T-helper 2 cell (primary cell): ENCODE results near the gene KIRREL1.
A peak's percentile ranks its signal among the peaks of the same experiment; 100 is the strongest.

Experiments used
- DNase-seq, 5 experiments: peaks; one replicate each; pipeline versions ENCODE4 v3.0.0 to v3.0.0-alpha.2; 2012 to 2022

KIRREL1 gene

GRCh38 chr1:158077411-158078256 lies 84.2 kb downstream of the KIRREL1 start:
- no peak for DNase-seq

- DNase-seq = no peak
Observed at GRCh38 chr1:158078569-158079080, 85.2 kb downstream of the KIRREL1 start.

- no peak for DNase-seq
Observed at GRCh38 chr1:158080066-158080465, 86.6 kb downstream of the KIRREL1 start.

- DNase-seq = no peak
Observed at GRCh38 chr1:158084336-158084735, 90.9 kb downstream of the KIRREL1 start.

GRCh38 chr1:158084747-158085146 lies 91.3 kb downstream of the KIRREL1 start:
- DNase-seq = no peak

- DNase-seq = peak in 1 of 5 experiments; percentile 24
Observed at GRCh38 chr1:158087320-158087927, 94.0 kb downstream of the KIRREL1 start.

GRCh38 chr1:158089476-158089875 lies 96.0 kb downstream of the KIRREL1 start:
- DNase-seq = no peak

GRCh38 chr1:158089925-158090637 lies 96.6 kb downstream of the KIRREL1 start:
- DNase-seq = no peak

- DNase-seq = no peak
Observed at GRCh38 chr1:158093376-158093775, 99.9 kb downstream of the KIRREL1 start.

- DNase-seq = no peak
Observed at GRCh38 chr1:158094571-158094970, 101.1 kb downstream of the KIRREL1 start.

GRCh38 chr1:158095737-158096335 lies 102.4 kb downstream of the KIRREL1 start:
- DNase-seq = peak in 1 of 5 experiments; percentile 52

GRCh38 chr1:158098256-158098655 lies 104.8 kb downstream of the KIRREL1 start:
- DNase-seq = no peak

- DNase-seq = no peak
Observed at GRCh38 chr1:158099185-158099584, 105.7 kb downstream of the KIRREL1 start.

GRCh38 chr1:158100498-158100897 lies 107.1 kb downstream of the KIRREL1 start:
- no peak for DNase-seq

- no peak for DNase-seq
Observed at GRCh38 chr1:158101455-158101854, 108.0 kb downstream of the KIRREL1 start.

GRCh38 chr1:158101927-158102326 lies 108.5 kb downstream of the KIRREL1 start:
- DNase-seq = no peak

GRCh38 chr1:158102881-158103674 lies 109.6 kb downstream of the KIRREL1 start:
- DNase-seq = no peak

GRCh38 chr1:158103861-158104522 lies 110.5 kb downstream of the KIRREL1 start:
- no peak for DNase-seq

- DNase-seq = no peak
Observed at GRCh38 chr1:158104891-158105290, 111.4 kb downstream of the KIRREL1 start.

GRCh38 chr1:158105352-158106095 lies 112.1 kb downstream of the KIRREL1 start:
- no peak for DNase-seq

GRCh38 chr1:158107916-158108315 lies 114.5 kb downstream of the KIRREL1 start:
- no peak for DNase-seq
